ENCODE results near the gene NHSL2.
"Not testable (repeated sequence)": the region's sequence is repeated elsewhere in the genome, so short reads cannot be mapped to it uniquely, and the experiment has no call there.

NHSL2 gene

GRCh38 chrX:71923516-71923915 is 12.9 kb downstream of the NHSL2 start:
- no peak for DNase-seq (ENCODE audit: low spot score)

GRCh38 chrX:71927040-71927439 is 16.4 kb downstream of the NHSL2 start:
- DNase-seq (ENCODE audit: low spot score) = no peak

- no peak for DNase-seq (ENCODE audit: low spot score)
Measured at GRCh38 chrX:71928856-71929255, 18.2 kb downstream of the NHSL2 start.

- DNase-seq (ENCODE audit: low spot score) = no peak
Measured at GRCh38 chrX:71930298-71930697, 19.7 kb downstream of the NHSL2 start.

- DNase-seq (ENCODE audit: low spot score) = no peak
Measured at GRCh38 chrX:71935476-71935875, 24.8 kb downstream of the NHSL2 start.

GRCh38 chrX:71936632-71937031 is 26.0 kb downstream of the NHSL2 start:
- no peak for DNase-seq (ENCODE audit: low spot score)

- no peak for DNase-seq (ENCODE audit: low spot score)
Measured at GRCh38 chrX:71938371-71938770, 27.7 kb downstream of the NHSL2 start.

- DNase-seq (ENCODE audit: low spot score) = no peak
Measured at GRCh38 chrX:71941145-71941544, 30.5 kb downstream of the NHSL2 start.

- no peak for DNase-seq (ENCODE audit: low spot score)
Measured at GRCh38 chrX:71941776-71942175, 31.1 kb downstream of the NHSL2 start.

- no peak for DNase-seq (ENCODE audit: low spot score)
Measured at GRCh38 chrX:71944369-71944768, 33.7 kb downstream of the NHSL2 start.

GRCh38 chrX:71945237-71945805 is 34.7 kb downstream of the NHSL2 start:
- DNase-seq (ENCODE audit: low spot score) = no peak

GRCh38 chrX:71949363-71949762 is 38.7 kb downstream of the NHSL2 start:
- DNase-seq (ENCODE audit: low spot score) = no peak

GRCh38 chrX:71949844-71950445 is 39.3 kb downstream of the NHSL2 start:
- no peak for DNase-seq (ENCODE audit: low spot score)

- no peak for DNase-seq (ENCODE audit: low spot score)
Measured at GRCh38 chrX:71953391-71953790, 42.7 kb downstream of the NHSL2 start.

- DNase-seq (ENCODE audit: low spot score) = no peak
Measured at GRCh38 chrX:71953946-71954345, 43.3 kb downstream of the NHSL2 start.

GRCh38 chrX:71954458-71954857 is 43.8 kb downstream of the NHSL2 start:
- DNase-seq (ENCODE audit: low spot score) = no peak

GRCh38 chrX:71955530-71956120 is 45.0 kb downstream of the NHSL2 start:
- DNase-seq (ENCODE audit: low spot score) = no peak

- DNase-seq (ENCODE audit: low spot score) = no peak
Measured at GRCh38 chrX:71958281-71958675, 47.6 kb downstream of the NHSL2 start.

- DNase-seq (ENCODE audit: low spot score) = not testable (repeated sequence)
Measured at GRCh38 chrX:71964184-71964583, 53.5 kb downstream of the NHSL2 start.

GRCh38 chrX:71974916-71975315 is 64.3 kb downstream of the NHSL2 start:
- no peak for DNase-seq (ENCODE audit: low spot score)

GRCh38 chrX:71976753-71977152 is 66.1 kb downstream of the NHSL2 start:
- DNase-seq (ENCODE audit: low spot score) = no peak

- DNase-seq (ENCODE audit: low spot score) = no peak
Measured at GRCh38 chrX:71978164-71978563, 67.5 kb downstream of the NHSL2 start.

- no peak for DNase-seq (ENCODE audit: low spot score)
Measured at GRCh38 chrX:71989768-71990426, 79.3 kb downstream of the NHSL2 start.
